Astrocyte (in vitro differentiated cells and primary cell): ENCODE results near the gene PREX1.
"Not testable (repeated sequence)": the region's sequence is repeated elsewhere in the genome, so short reads cannot be mapped to it uniquely, and the experiment has no call there.

Source experiments
- EZH2 ChIP-seq: IDR thresholded peaks from 2 replicates; pipeline ENCODE4 v1.6.1; 2012; ENCODE audit warnings: mild to moderate bottlenecking, low read length, inconsistent platforms; ENCODE audit not compliant: insufficient read depth
- TF ChIP-seq, protein P1 (sequence below): IDR thresholded peaks from 2 replicates; pipeline ENCODE4 v1.5.1; 2011; ENCODE audit warnings: low read depth, mild to moderate bottlenecking, inconsistent platforms, low read length, moderate library complexity; ENCODE audit not compliant: insufficient read depth

DNA sequence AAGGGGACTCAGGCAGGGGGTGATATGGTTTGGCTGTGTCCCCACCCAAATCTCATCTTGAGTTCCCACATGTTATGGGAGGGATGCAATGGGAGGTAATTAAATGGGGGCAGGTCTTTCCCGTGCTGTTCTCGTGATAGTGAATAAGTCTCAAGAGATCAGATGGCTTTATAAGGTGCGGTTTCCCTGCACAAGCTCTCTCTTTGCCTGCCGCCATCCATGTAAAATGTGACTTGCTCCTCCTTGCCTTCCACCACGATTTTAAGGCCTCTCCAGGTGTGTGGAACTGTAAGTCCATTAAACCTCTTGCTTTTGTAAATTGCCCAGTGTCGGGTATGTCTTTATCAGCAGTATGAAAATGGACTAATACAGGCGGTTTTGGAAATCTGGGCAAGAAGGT lies 52.3 kb downstream of the PREX1 start:
- TF ChIP-seq, protein P1, sequence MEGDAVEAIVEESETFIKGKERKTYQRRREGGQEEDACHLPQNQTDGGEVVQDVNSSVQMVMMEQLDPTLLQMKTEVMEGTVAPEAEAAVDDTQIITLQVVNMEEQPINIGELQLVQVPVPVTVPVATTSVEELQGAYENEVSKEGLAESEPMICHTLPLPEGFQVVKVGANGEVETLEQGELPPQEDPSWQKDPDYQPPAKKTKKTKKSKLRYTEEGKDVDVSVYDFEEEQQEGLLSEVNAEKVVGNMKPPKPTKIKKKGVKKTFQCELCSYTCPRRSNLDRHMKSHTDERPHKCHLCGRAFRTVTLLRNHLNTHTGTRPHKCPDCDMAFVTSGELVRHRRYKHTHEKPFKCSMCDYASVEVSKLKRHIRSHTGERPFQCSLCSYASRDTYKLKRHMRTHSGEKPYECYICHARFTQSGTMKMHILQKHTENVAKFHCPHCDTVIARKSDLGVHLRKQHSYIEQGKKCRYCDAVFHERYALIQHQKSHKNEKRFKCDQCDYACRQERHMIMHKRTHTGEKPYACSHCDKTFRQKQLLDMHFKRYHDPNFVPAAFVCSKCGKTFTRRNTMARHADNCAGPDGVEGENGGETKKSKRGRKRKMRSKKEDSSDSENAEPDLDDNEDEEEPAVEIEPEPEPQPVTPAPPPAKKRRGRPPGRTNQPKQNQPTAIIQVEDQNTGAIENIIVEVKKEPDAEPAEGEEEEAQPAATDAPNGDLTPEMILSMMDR, result not testable (repeated sequence)
- TF ChIP-seq EZH2, result not testable (repeated sequence)
